Measurements from ENCODE around the gene INPP5A.

DNA sequence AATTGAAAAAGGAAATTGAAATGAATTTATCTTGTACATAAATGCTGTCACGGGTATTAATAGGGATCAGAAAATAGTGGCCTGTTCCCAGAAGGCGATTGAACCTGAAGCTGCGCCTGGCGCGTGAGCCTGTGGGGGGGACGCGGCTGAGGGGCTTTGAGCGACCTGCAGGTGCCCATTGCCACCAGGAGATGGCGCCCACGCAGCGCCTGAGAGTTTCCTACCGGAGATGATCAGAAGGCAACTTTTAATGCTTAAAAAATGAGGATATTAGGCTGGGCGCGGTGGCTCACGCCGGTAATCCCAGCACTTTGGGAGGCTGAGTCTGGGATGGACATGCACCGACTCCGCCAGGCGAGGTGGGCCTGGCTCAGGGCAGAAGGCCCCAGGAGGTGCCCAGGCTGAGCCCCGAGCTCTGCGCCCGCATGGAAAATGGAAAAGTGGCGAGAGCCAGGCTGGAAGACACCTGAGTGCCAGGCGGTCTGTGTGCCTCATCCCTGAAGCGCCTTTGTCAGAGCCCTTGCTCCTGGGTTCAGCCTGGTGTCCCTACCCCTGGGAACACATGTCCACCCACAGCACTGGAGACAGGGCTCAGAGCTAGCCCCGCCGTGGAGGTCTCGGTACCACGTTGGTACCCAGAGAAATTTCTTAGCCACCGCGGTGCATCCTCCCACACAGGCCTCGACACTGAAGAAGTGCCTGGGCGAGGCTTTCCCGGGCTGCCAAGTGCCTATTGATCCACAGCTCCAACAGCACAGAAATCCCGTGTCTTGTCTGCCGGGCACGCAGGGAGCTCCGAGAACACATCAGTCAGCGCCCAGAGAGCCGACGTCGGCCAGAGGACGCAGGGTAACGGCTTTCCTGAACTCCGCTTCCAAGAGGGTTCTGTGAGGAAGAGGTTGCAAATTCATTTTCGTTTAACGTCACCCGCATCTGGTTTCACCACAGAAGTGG lies 117.4 kb downstream of the INPP5A start:
- TF ChIP-seq, protein P1, sequence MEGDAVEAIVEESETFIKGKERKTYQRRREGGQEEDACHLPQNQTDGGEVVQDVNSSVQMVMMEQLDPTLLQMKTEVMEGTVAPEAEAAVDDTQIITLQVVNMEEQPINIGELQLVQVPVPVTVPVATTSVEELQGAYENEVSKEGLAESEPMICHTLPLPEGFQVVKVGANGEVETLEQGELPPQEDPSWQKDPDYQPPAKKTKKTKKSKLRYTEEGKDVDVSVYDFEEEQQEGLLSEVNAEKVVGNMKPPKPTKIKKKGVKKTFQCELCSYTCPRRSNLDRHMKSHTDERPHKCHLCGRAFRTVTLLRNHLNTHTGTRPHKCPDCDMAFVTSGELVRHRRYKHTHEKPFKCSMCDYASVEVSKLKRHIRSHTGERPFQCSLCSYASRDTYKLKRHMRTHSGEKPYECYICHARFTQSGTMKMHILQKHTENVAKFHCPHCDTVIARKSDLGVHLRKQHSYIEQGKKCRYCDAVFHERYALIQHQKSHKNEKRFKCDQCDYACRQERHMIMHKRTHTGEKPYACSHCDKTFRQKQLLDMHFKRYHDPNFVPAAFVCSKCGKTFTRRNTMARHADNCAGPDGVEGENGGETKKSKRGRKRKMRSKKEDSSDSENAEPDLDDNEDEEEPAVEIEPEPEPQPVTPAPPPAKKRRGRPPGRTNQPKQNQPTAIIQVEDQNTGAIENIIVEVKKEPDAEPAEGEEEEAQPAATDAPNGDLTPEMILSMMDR (IDR thresholded peaks at IDR 0.05 in 2 of 3, conservative IDR thresholded peaks at IDR 0.05 in 1 of 3; ENCODE audit: insufficient read depth in 2 of 3, low read depth in 1 of 3, low read length in 3 of 3), result peak; percentile 80 to 85 (median 81)
- no peak for TF ChIP-seq ESRRA (IDR thresholded peaks at IDR 0.05; ENCODE audit: borderline replicate concordance, low read depth)
- TF ChIP-seq ZNF274 (IDR thresholded peaks at IDR 0.05; ENCODE audit: borderline replicate concordance, low read depth, low read length), result no peak
- TF ChIP-seq, protein P2, sequence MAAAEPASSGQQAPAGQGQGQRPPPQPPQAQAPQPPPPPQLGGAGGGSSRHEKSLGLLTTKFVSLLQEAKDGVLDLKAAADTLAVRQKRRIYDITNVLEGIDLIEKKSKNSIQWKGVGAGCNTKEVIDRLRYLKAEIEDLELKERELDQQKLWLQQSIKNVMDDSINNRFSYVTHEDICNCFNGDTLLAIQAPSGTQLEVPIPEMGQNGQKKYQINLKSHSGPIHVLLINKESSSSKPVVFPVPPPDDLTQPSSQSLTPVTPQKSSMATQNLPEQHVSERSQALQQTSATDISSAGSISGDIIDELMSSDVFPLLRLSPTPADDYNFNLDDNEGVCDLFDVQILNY (CRISPR knock-in tag; IDR thresholded peaks at IDR 0.05), result no peak
- TF ChIP-seq SETDB1 (IDR thresholded peaks at IDR 0.05; ENCODE audit: low read length), result no peak
- no peak for TF ChIP-seq GTF2A2 (tag; IDR thresholded peaks at IDR 0.05)

Measured in K562 (cell line).